ENCODE measurements around the gene ITPRID2. TPM values are rescaled to one million over a fixed set of nuclear protein-coding genes. Genes with fewer than 3 reads are reported as not detected.

The ITPRID2 gene
- total RNA-seq, 2 experiments from 2014 or later, result 61.2 to 68.4 TPM

DNA sequence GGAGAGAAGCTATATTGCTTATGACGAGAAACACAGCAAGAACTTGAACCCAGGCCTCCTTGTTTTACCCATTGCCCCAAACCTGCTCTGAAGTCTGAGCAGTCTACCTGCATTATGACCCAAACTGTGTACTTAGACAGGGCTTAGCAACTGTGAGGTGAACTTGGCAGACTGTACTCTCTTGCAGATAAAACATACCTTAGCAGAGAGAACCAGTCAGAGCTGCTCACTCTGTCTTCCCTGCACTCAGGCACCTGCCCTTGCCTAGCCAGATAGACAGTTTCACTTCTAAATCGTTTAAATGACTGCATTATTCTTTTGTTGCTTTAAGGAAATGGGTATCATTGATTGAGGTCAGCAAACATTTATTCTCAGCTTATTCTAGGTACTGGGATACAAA lies 20.3 kb downstream of the ITPRID2 start:
- peaks cover 22% of the 10 kb centered on the region for H3K36me3 Mint-ChIP-seq
- no peak overlapping the region for H3K4me3 Mint-ChIP-seq
- ATAC-seq (ENCODE audit: low read depth) (no peak), DNase-seq (no peak)
- H3K4me1 Mint-ChIP-seq, result peaks cover 1% of the 10 kb centered on the region
- no peak overlapping the region for H3K27ac Mint-ChIP-seq
- H3K27me3 Mint-ChIP-seq, result no peaks in the 10 kb centered on the region
- POLR2A ChIA-PET, result no interaction called here
- no peaks in the 10 kb centered on the region for H3K9me3 Mint-ChIP-seq

GRCh38 chr2:181915102-181915501 lies 23.6 kb downstream of the ITPRID2 start:
- Mint-ChIP-seq H3K9me3 (no peaks in the 10 kb centered on the region), H3K27ac (peak overlapping the region; percentile 11), H3K4me1 (peaks cover 1% of the 10 kb centered on the region), H3K27me3 (no peaks in the 10 kb centered on the region), H3K36me3 (peaks cover 25% of the 10 kb centered on the region), H3K4me3 (no peak overlapping the region)
- POLR2A ChIA-PET, result no interaction called here
- ATAC-seq (ENCODE audit: low read depth), result no peak
- DNase-seq, result no peak

- no peak for ATAC-seq (ENCODE audit: low read depth)
- POLR2A ChIA-PET, result no interaction called here
Observed at GRCh38 chr2:181916726-181917718, 25.5 kb downstream of the ITPRID2 start.

DNA sequence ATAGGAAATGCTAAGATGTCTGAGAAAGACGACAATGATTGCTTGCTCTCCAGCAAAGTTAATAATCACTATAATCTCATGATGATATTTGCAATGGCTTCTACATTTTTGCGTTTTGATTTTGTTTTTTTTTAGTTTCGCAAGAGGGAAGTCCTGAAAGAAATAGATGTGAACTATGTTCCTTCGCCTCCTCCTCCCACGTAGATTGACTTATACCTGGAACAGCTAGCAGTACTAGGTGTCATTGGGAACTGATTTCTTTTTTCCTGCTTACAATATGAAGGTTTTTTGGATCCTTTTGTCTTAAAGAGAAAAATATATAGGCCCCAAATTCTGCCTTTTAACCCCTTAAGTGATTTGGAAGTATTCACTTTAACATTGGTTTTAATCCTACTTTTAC lies 26.7 kb downstream of the ITPRID2 start:
- DNase-seq, result no peak
- Mint-ChIP-seq H3K9me3 (no peaks in the 10 kb centered on the region), H3K27me3 (no peaks in the 10 kb centered on the region), H3K36me3 (peaks cover 28% of the 10 kb centered on the region), H3K4me3 (no peak overlapping the region), H3K27ac (no peak overlapping the region), H3K4me1 (peaks cover 2% of the 10 kb centered on the region)
- POLR2A ChIA-PET, result no interaction called here
- no peak for ATAC-seq (ENCODE audit: low read depth)

More at GRCh38 chr2:181916726-181917718, 25.5 kb downstream of the ITPRID2 start:
- Mint-ChIP-seq H3K4me1 (peaks cover 1% of the 10 kb centered on the region), H3K27ac (no peak overlapping the region), H3K4me3 (no peak overlapping the region), H3K27me3 (no peaks in the 10 kb centered on the region), H3K36me3 (peaks cover 23% of the 10 kb centered on the region), H3K9me3 (no peaks in the 10 kb centered on the region)
- DNase-seq, result no peak

- Mint-ChIP-seq H3K9me3 (no peaks in the 10 kb centered on the region), H3K4me3 (no peak overlapping the region), H3K36me3 (peaks cover 33% of the 10 kb centered on the region), H3K27me3 (no peaks in the 10 kb centered on the region), H3K27ac (no peak overlapping the region), H3K4me1 (peaks cover 2% of the 10 kb centered on the region)
- ATAC-seq (ENCODE audit: low read depth), result no peak
- DNase-seq, result no peak
- POLR2A ChIA-PET, result no interaction called here
Observed at GRCh38 chr2:181923121-181923520, 31.6 kb downstream of the ITPRID2 start.

DNA sequence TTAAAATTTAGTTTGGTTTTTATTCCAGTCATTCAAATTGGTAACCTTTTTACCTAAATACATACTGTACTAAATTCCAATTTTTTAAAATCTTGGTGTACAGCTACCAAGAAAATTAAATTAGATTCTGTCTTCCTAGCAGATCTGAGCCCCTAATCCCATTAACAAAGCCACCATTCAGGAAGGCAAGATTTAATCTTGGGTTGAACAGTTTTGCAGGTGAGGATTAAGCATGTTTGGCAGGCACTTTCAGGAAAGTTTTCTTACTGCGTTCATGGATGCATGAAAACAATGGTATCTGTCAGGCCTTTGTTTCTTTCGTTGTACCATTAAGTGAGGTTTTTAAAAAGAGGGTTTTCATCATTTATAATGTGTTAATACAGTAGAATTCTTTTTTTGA lies 32.8 kb downstream of the ITPRID2 start:
- no peaks in the 10 kb centered on the region for H3K9me3 Mint-ChIP-seq

DNA sequence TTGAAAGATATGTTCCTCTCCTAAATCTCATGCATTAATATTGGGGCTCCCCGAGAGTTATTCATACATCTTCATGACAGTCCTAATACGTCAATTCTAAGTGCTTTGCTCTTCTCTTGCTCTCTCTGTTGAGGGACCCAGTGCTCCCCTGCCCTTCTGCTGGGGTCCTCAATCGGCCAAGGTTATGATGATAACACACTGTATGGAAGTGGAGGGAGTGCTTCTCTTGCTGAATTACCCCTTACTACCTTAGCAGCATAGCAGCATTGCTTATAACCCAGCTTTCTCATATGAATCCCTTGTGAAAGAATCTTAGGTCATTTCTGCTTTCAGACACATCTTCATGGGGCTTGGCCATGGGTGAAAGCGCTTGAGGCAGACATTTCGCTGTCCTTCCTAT lies 43.2 kb downstream of the ITPRID2 start:
- Mint-ChIP-seq H3K27me3 (peaks cover 12% of the 10 kb centered on the region), H3K36me3 (peaks cover 8% of the 10 kb centered on the region), H3K4me1 (no peaks in the 10 kb centered on the region), H3K9me3 (no peaks in the 10 kb centered on the region), H3K27ac (no peak overlapping the region), H3K4me3 (no peak overlapping the region)
- no peak for ATAC-seq (ENCODE audit: low read depth)
- DNase-seq, result no peak
- POLR2A ChIA-PET, result no interaction called here

More for the DNA sequence above, 32.8 kb downstream of the ITPRID2 start:
- DNase-seq, result no peak
- no peak for ATAC-seq (ENCODE audit: low read depth)
- H3K27ac Mint-ChIP-seq, result no peak overlapping the region
- POLR2A ChIA-PET, result no interaction called here
- peaks cover 32% of the 10 kb centered on the region for H3K36me3 Mint-ChIP-seq
- H3K4me3 Mint-ChIP-seq, result no peak overlapping the region
- H3K4me1 Mint-ChIP-seq, result peaks cover 2% of the 10 kb centered on the region
- no peaks in the 10 kb centered on the region for H3K27me3 Mint-ChIP-seq

DNA sequence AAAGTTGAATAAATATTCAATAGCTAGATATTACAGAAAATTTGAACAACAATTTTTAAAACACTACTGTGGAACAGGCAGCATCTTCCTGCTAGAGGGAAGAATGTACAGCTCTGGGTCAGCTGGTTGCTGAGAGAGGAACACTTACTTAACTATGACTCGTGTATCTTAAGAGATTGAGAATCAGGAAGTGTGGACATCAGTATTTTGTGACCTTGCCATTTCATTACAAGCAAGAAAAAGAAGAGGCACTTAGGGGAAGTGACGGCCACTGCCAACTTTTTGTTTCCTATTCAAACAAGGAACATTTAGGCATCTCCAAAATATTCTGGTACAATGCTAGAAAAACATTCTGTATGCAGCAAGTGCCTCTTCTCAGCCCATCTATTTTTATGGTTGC lies 45.9 kb downstream of the ITPRID2 start:
- POLR2A ChIA-PET, result no interaction called here
- Mint-ChIP-seq H3K4me3 (no peak overlapping the region), H3K27ac (no peak overlapping the region), H3K9me3 (no peaks in the 10 kb centered on the region), H3K27me3 (peaks cover 12% of the 10 kb centered on the region), H3K4me1 (no peaks in the 10 kb centered on the region), H3K36me3 (no peaks in the 10 kb centered on the region)
- ATAC-seq (ENCODE audit: low read depth), result no peak
- DNase-seq, result no peak

- no peak overlapping the region for H3K27ac Mint-ChIP-seq
- ATAC-seq (ENCODE audit: low read depth) (no peak), DNase-seq (no peak)
- POLR2A ChIA-PET, result no interaction called here
- H3K27me3 Mint-ChIP-seq, result peaks cover 34% of the 10 kb centered on the region
- no peaks in the 10 kb centered on the region for H3K36me3 Mint-ChIP-seq
- peaks cover 2% of the 10 kb centered on the region for H3K9me3 Mint-ChIP-seq
- no peaks in the 10 kb centered on the region for H3K4me1 Mint-ChIP-seq
- no peak overlapping the region for H3K4me3 Mint-ChIP-seq
Observed at GRCh38 chr2:181943411-181944124, 52.0 kb downstream of the ITPRID2 start.

- no peak overlapping the region for H3K4me3 Mint-ChIP-seq
- DNase-seq, result no peak
- peaks cover 29% of the 10 kb centered on the region for H3K27me3 Mint-ChIP-seq
Observed at GRCh38 chr2:181944164-181944913, 52.8 kb downstream of the ITPRID2 start.

GRCh38 chr2:181944914-181945291 lies 53.4 kb downstream of the ITPRID2 start:
- POLR2A ChIA-PET, result no interaction called here
- Mint-ChIP-seq H3K36me3 (no peaks in the 10 kb centered on the region), H3K27ac (no peak overlapping the region), H3K27me3 (peaks cover 29% of the 10 kb centered on the region), H3K9me3 (peaks cover 2% of the 10 kb centered on the region), H3K4me3 (no peak overlapping the region), H3K4me1 (no peaks in the 10 kb centered on the region)
- ATAC-seq (ENCODE audit: low read depth) (no peak), DNase-seq (no peak)

More at GRCh38 chr2:181944164-181944913, 52.8 kb downstream of the ITPRID2 start:
- H3K36me3 Mint-ChIP-seq, result no peaks in the 10 kb centered on the region
- no peaks in the 10 kb centered on the region for H3K4me1 Mint-ChIP-seq
- POLR2A ChIA-PET, result no interaction called here
- no peak overlapping the region for H3K27ac Mint-ChIP-seq
- peaks cover 2% of the 10 kb centered on the region for H3K9me3 Mint-ChIP-seq
- no peak for ATAC-seq (ENCODE audit: low read depth)

- ATAC-seq (ENCODE audit: low read depth) (no peak), DNase-seq (no peak)
- Mint-ChIP-seq H3K36me3 (no peaks in the 10 kb centered on the region), H3K9me3 (peaks cover 2% of the 10 kb centered on the region), H3K4me1 (no peaks in the 10 kb centered on the region), H3K27me3 (peaks cover 33% of the 10 kb centered on the region), H3K27ac (no peak overlapping the region), H3K4me3 (no peak overlapping the region)
- POLR2A ChIA-PET, result no interaction called here
Observed at GRCh38 chr2:181946444-181947127, 55.1 kb downstream of the ITPRID2 start.

DNA sequence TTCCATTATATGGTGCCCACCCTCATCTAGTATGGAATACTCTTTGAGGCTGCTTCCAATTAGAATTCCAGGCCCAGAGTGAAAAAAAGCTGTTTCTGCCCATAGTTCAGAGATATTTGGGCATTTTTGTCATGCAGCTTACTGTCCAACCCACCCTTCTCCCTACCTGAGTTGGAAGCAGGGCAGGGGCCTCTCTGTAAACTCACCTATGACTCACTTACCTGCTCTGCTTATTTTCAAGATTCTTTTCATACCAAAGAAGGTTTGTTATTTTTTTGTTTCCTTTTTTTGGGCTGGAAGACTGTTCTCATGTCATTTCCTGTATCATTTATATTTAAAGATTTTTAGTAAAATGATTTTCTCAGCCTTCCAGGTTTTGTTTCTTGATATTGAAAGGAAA lies 55.7 kb downstream of the ITPRID2 start:
- Mint-ChIP-seq H3K27me3 (peaks cover 33% of the 10 kb centered on the region), H3K4me3 (no peak overlapping the region), H3K4me1 (no peaks in the 10 kb centered on the region), H3K27ac (no peak overlapping the region), H3K9me3 (peaks cover 2% of the 10 kb centered on the region), H3K36me3 (no peaks in the 10 kb centered on the region)
- DNase-seq (no peak), ATAC-seq (ENCODE audit: low read depth) (no peak)
- POLR2A ChIA-PET, result no interaction called here
